BJ (cell line): ENCODE measurements around the gene ABCC2. TPM values are rescaled to one million over a fixed set of nuclear protein-coding genes. Genes with fewer than 3 reads are reported as not detected.
A peak's percentile ranks its signal among the peaks of the same experiment; 100 is the strongest.

ENCODE experiments used
- CTCF ChIA-PET: fragments of 350-600 bp; formaldehyde crosslinking; extraction: SDS; loops from one replicate; lab custom pipeline; 2021; ENCODE audit warnings: antibody characterized with exemption, inconsistent platforms; lab: Yijun Ruan, JAX
- POLR2A ChIA-PET: fragments of 300-600 bp; sonication (Branson Sonifier 250); formaldehyde crosslinking; extraction: SDS; loops from one replicate; lab custom pipeline; 2021; ENCODE audit warnings: antibody characterized with exemption; lab: Charles Lee
- DNase-seq: peaks from one replicate; pipeline ENCODE4 v3.0.0-alpha.2; 2011; ENCODE audit warnings: low read depth
- H3K27me3 ChIP-seq: 2 replicates; pipeline ENCODE4 v1.6.0; 2011; ENCODE audit warnings: low read length; ENCODE audit not compliant: control insufficient read depth, insufficient read depth
- H3K36me3 ChIP-seq: 2 replicates; pipeline ENCODE4 v1.5.1; 2011; ENCODE audit warnings: low read length; ENCODE audit not compliant: control insufficient read depth, insufficient read depth
- H3K4me3 ChIP-seq: 2 replicates; pipeline ENCODE4 v1.5.1; 2011; ENCODE audit warnings: low read depth, mild to moderate bottlenecking, control low read depth, low read length
- polyA plus RNA-seq: library from polyadenylated mRNA; depleted of rRNA; stranded (reverse); fragments of >200 nt; gene quantifications from 2 replicates; pipeline ENCODE4 v1.2.3, GENCODE V29; 2011
- TF ChIP-seq, protein P1 (sequence below): IDR thresholded peaks from 2 replicates; pipeline ENCODE4 v1.5.1; 2011; ENCODE audit warnings: low read depth, mild to moderate bottlenecking, control low read depth, inconsistent platforms, low read length, moderate library complexity; ENCODE audit not compliant: insufficient read depth

The ABCC2 gene
- polyA plus RNA-seq, 1 experiment: 0.23 TPM

DNA sequence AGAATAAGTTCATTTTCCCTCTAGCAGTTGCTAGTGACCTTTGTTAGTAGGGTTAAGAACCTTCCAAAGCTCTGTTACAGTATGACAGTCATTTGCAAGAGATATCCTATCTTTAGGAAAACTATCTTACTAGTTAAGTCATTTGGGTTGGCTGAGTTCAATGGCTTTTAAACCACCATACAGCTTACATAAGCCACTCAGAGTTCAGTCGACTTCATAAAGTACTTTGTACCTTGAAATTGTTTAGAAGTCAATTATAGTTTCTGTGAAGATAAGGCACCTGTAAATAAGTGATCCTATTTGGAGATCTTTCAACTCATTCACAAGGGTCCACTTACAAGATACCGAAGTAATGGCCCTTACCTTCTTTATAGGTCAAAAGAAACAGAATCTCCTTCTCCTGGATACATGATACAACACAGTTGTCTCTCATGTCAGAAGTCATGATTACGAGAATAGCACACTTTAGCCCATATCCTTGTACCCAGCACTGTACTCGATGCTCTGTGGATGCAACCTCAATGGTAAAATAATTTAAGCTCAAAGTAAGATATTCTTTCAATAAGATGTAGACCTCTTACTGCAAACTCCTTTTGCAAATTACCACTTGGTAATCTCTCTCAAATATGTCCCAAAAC is 11.9 kb upstream of the ABCC2 start:
- TF ChIP-seq, protein P1, sequence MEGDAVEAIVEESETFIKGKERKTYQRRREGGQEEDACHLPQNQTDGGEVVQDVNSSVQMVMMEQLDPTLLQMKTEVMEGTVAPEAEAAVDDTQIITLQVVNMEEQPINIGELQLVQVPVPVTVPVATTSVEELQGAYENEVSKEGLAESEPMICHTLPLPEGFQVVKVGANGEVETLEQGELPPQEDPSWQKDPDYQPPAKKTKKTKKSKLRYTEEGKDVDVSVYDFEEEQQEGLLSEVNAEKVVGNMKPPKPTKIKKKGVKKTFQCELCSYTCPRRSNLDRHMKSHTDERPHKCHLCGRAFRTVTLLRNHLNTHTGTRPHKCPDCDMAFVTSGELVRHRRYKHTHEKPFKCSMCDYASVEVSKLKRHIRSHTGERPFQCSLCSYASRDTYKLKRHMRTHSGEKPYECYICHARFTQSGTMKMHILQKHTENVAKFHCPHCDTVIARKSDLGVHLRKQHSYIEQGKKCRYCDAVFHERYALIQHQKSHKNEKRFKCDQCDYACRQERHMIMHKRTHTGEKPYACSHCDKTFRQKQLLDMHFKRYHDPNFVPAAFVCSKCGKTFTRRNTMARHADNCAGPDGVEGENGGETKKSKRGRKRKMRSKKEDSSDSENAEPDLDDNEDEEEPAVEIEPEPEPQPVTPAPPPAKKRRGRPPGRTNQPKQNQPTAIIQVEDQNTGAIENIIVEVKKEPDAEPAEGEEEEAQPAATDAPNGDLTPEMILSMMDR: no peak
- Histone ChIP-seq H3K36me3 (no peaks in the 10 kb centered on the region), H3K27me3 (no peaks in the 10 kb centered on the region), H3K4me3 (no peak overlapping the region)
- ChIA-PET CTCF (interaction anchor here (0.6 kb wide), 1 partner anchor 37 kb away, joined by 3 read pairs; no protein-coding TSS in a partner anchor), POLR2A (no interaction called here)
- no peak for DNase-seq

DNA sequence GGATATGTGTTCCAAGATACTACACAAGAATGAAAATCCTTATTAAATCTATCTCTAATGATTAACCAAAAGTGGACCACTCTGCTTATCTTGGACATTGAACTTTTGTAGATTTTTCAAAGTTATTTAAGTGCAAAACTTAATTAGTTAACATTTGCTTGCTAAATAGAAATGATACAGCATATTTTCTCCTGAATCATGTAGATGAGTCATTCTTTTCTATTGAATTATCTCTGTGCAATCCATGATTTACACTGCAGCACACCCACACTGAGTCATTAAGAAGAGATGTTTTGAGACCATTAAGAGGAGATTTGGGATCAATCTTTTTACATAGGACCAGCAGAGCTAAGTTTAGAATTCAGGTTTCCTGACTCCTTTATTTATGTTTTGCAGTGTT is 6.6 kb upstream of the ABCC2 start:
- peak; percentile 83 for DNase-seq
- TF ChIP-seq, protein P1: no peak
- CTCF ChIA-PET: interaction anchor here (0.6 to 1.1 kb wide), 2 partner anchors 8 to 70 kb away, joined by 3 read pairs; no protein-coding TSS in a partner anchor
- no peak overlapping the region for H3K4me3 ChIP-seq
- H3K27me3 ChIP-seq: no peaks in the 10 kb centered on the region
- no peaks in the 10 kb centered on the region for H3K36me3 ChIP-seq
- POLR2A ChIA-PET: no interaction called here

DNA sequence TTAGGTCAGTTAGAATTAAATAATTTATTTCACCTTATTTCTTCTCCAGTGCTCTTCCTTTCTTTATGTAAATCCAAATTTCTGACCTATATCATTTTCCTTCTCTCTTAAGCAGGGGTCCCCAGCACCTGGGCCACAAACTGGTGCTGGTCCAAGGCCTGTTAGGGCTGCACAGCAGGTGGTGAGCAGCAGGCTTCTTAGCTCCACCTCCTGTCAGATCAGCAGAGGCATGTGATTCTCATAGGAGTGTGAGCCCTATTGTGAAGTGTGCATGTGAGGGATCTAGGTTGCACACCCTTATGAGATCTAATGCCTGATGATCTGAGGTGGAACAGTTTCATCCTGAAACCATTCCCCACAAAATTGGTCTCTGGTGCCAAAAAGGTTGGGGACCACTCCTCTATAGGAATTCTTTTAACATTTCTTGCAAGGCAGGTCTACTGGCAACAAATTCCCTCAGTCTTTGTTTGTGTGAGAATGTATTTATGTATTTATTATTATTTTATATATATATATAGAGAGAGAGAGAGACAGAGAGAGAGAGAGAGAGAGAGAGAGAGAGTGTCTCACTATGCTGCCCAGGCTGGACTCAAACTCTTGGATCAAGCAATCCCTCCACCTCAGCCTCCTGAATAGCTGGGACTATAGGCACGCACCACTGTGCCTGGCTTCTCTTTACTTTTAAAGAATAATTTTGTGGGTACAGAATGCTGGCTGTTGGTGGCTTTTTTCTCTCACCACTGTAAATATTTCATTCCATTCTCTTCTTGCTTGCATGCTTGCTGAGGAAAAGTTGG is 4.3 kb upstream of the ABCC2 start:
- ChIA-PET CTCF (no interaction called here), POLR2A (no interaction called here)
- DNase-seq: no peak
- Histone ChIP-seq H3K27me3 (no peaks in the 10 kb centered on the region), H3K4me3 (no peak overlapping the region), H3K36me3 (no peaks in the 10 kb centered on the region)
- TF ChIP-seq, protein P1: no peak

DNA sequence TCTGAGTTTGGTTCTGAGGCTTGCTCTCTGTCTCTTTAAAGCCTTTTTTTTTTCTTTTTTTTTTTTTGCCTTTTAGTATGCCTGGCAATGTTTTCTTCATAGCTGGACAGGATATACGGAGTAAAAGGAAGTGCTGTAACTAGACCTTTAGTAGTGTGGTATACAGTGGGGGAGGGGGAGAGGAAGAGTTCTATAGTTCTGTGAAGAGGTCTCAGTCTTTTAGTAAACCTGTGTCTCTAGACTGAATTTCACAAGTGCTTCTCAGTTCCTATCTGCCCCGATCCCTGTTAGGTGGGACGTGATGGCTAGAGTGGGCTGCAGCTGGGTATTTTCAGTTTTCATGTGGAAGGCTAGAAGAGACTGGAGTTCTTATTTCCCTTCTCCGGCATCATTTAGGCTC is 3.1 kb upstream of the ABCC2 start:
- CTCF ChIA-PET: no interaction called here
- no peak for DNase-seq
- POLR2A ChIA-PET: interaction anchor here (0.5 kb wide), 1 partner anchor 390 kb away, joined by 8 read pairs; no protein-coding TSS in a partner anchor
- TF ChIP-seq, protein P1: no peak
- H3K27me3 ChIP-seq: no peaks in the 10 kb centered on the region
- no peaks in the 10 kb centered on the region for H3K36me3 ChIP-seq
- peak overlapping the region; percentile 16; the same call in 1 of the 2 replicates for H3K4me3 ChIP-seq

DNA sequence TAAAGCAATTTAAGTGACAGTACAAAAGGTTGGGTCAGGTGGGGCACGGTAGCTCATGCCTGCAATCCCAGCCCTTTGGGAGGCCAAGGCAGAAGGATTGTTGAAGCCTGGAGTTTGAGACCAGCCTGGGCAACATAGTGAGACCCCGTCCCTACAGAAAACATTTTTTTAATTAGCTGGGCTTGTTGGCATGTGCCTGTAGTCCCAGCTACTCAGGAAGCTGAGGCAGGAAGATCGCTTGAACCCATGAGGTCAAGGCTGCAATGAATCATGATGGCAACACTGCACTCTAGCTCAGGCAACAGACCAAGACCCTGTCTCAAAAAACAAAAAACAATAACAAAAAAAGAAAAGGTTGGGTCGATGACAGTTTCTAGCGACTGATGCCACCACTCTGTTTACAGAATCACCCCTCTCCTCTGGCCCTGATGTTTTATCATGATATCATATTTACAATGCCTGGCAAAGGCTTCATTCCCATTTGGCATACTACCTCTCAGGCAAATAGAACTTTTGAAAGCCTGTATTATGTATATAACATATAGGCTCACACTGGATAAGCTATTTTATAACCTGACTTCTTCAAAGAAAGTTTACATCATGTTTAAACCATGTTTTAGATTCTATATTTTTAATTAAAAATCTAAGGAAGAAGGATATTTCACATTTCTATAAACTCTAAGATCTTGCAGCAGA is 558 bp upstream of the ABCC2 start:
- ChIA-PET POLR2A (interaction anchor here (0.6 kb wide), 1 partner anchor 83 kb away, joined by 9 read pairs; no protein-coding TSS in a partner anchor), CTCF (no interaction called here)
- no peaks in the 10 kb centered on the region for H3K36me3 ChIP-seq
- H3K4me3 ChIP-seq: no peak overlapping the region
- DNase-seq: no peak
- TF ChIP-seq, protein P1: no peak
- no peaks in the 10 kb centered on the region for H3K27me3 ChIP-seq
